ENCODE measurements around the gene VPS8. TPM values are rescaled to one million over a fixed set of nuclear protein-coding genes. Genes with fewer than 3 reads are reported as not detected.

The VPS8 gene
- total RNA-seq, 3 donors from 2014 or later = 13.2 to 18.4 (median 17.6) TPM

GRCh38 chr3:185079625-185080024 lies 267.7 kb downstream of the VPS8 start:
- no peaks in the 10 kb centered on the region for H3K9me3 Mint-ChIP-seq
- H3K36me3 Mint-ChIP-seq (ENCODE audit: insufficient read depth) = no peaks in the 10 kb centered on the region
- H3K4me1 Mint-ChIP-seq (ENCODE audit: low read depth) = no peaks in the 10 kb centered on the region
- no peak overlapping the region for H3K4me3 Mint-ChIP-seq
- peaks cover 10% of the 10 kb centered on the region for H3K27me3 Mint-ChIP-seq (ENCODE audit: low read depth)
- no peak for DNase-seq
- no peak for ATAC-seq

DNA sequence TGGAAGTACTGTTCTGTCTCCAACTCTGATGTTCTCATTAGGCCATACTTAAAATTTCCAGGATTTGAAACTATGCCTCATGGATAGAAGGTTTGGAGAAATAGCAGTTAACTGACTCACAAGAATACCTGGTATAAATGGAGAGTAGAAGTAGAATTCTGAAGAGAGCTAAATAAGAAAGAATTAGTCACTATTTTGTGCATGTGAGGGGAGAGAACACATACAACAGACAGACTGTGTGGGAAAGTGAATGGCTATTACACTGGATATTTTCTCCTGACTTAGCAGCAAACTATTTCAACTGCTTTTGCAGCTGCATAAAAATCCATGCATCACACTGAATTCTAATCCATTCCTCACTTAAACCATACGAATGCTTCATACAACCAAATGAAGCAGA lies 269.6 kb downstream of the VPS8 start:
- no peak overlapping the region for H3K4me3 Mint-ChIP-seq
- H3K4me1 Mint-ChIP-seq (ENCODE audit: low read depth) = no peaks in the 10 kb centered on the region
- no peaks in the 10 kb centered on the region for H3K36me3 Mint-ChIP-seq (ENCODE audit: insufficient read depth)
- peaks cover 7% of the 10 kb centered on the region for H3K27me3 Mint-ChIP-seq (ENCODE audit: low read depth)
- DNase-seq = no peak
- no peak for ATAC-seq
- no peaks in the 10 kb centered on the region for H3K9me3 Mint-ChIP-seq

DNA sequence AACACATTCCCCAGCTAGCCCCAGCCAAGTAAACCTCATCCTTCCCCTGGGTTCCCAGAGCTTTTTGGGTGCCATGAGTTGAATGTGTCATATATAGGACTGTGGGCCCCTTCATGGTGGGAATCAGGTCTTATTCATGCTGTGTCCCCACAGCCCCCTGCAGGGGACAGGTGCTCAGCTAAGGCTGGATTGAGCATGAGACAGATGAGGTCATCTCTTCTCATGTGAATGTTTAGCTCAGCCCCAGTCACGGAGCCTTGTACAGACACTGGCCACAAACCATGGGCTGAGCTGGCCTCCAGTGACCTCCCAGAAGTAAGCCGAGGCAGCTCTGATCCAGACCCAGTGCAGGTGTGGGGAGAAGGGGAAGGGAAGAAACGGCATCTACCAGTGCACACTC lies 270.2 kb downstream of the VPS8 start:
- DNase-seq (no peak), ATAC-seq (no peak)
- Mint-ChIP-seq H3K4me3 (no peak overlapping the region), H3K27me3 (ENCODE audit: low read depth) (peaks cover 7% of the 10 kb centered on the region), H3K4me1 (ENCODE audit: low read depth) (no peaks in the 10 kb centered on the region), H3K9me3 (no peaks in the 10 kb centered on the region), H3K36me3 (ENCODE audit: insufficient read depth) (no peaks in the 10 kb centered on the region)

DNA sequence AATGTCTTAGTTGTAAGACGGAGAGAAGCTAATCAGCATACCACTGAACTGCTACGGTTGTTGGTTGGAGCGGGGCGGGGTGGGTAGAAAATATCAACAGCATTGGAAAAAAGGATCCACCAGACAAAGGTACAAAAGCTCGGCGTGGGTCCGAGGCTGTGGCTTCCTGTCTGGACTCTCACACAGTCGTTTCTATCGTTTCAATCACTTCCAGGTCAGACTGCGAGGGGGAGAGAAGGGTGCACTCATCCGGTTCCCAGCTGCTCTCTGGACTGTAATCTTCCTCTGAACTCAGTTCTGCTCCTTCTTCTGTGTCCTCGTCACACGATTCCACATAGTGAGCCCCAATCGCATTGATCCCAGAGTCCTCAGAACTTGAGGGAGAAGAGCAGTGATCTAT lies 270.9 kb downstream of the VPS8 start:
- Mint-ChIP-seq H3K4me1 (ENCODE audit: low read depth) (no peaks in the 10 kb centered on the region), H3K27me3 (ENCODE audit: low read depth) (peaks cover 7% of the 10 kb centered on the region), H3K9me3 (no peaks in the 10 kb centered on the region), H3K36me3 (ENCODE audit: insufficient read depth) (no peaks in the 10 kb centered on the region), H3K4me3 (no peak overlapping the region)
- DNase-seq (no peak), ATAC-seq (no peak)

- ATAC-seq = no peak
Observed at GRCh38 chr3:185084402-185084801, 272.4 kb downstream of the VPS8 start.

DNA sequence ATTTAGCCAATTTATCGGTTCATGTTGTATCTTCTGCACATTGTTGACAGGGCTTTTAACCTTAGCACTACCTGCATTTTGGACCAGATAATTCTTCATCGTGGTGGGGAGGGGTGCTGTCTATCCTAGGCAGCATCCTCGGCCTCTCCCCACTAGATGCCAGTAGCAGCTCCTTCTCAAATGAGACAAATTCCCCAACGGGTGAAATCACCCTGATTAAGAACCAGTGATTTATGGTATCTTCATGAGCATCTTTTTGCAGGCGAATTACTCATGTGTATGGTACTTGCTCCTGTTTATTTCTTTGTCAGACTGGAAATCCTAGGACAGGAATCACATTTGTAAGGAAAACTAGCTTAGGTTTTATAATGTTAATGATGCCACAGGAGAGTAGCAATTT lies 272.9 kb downstream of the VPS8 start:
- no peak for ATAC-seq
- H3K36me3 Mint-ChIP-seq (ENCODE audit: insufficient read depth) = no peaks in the 10 kb centered on the region
- no peaks in the 10 kb centered on the region for H3K9me3 Mint-ChIP-seq
- no peaks in the 10 kb centered on the region for H3K4me1 Mint-ChIP-seq (ENCODE audit: low read depth)
- peaks cover 7% of the 10 kb centered on the region for H3K27me3 Mint-ChIP-seq (ENCODE audit: low read depth)
- no peak for DNase-seq
- H3K4me3 Mint-ChIP-seq = no peak overlapping the region

More at GRCh38 chr3:185084402-185084801, 272.4 kb downstream of the VPS8 start:
- peaks cover 7% of the 10 kb centered on the region for H3K27me3 Mint-ChIP-seq (ENCODE audit: low read depth)
- no peak for DNase-seq
- H3K9me3 Mint-ChIP-seq = no peaks in the 10 kb centered on the region
- H3K4me3 Mint-ChIP-seq = no peak overlapping the region
- H3K4me1 Mint-ChIP-seq (ENCODE audit: low read depth) = no peaks in the 10 kb centered on the region
- H3K36me3 Mint-ChIP-seq (ENCODE audit: insufficient read depth) = no peaks in the 10 kb centered on the region

- Mint-ChIP-seq H3K27me3 (ENCODE audit: low read depth) (peaks cover 4% of the 10 kb centered on the region), H3K4me3 (no peak overlapping the region), H3K4me1 (ENCODE audit: low read depth) (no peaks in the 10 kb centered on the region), H3K9me3 (no peaks in the 10 kb centered on the region), H3K36me3 (ENCODE audit: insufficient read depth) (no peaks in the 10 kb centered on the region)
- DNase-seq (no peak), ATAC-seq (no peak)
Observed at GRCh38 chr3:185087419-185087818, 275.5 kb downstream of the VPS8 start.

DNA sequence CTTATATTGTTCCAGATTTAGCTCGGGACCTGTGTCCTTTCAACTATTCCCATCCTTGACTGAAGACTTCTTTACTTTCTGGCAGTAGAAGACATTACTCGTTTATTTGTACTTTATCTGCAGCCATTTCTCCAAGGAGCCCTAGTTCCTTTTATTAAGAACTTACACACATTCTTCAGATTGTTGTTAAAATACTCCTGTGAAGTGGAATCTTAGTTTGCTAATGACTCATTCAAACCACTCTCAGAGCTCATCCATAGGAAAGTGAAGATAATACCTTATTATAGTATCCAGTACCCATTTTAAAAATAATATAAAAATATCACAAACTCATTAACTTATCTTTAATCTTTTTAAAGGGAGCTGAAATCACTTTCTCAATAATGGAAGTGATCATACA lies 277.4 kb downstream of the VPS8 start:
- Mint-ChIP-seq H3K9me3 (no peaks in the 10 kb centered on the region), H3K27me3 (ENCODE audit: low read depth) (peaks cover 4% of the 10 kb centered on the region)

GRCh38 chr3:185089751-185090150 lies 277.8 kb downstream of the VPS8 start:
- no peak for ATAC-seq
- Mint-ChIP-seq H3K36me3 (ENCODE audit: insufficient read depth) (no peaks in the 10 kb centered on the region), H3K27me3 (ENCODE audit: low read depth) (peaks cover 4% of the 10 kb centered on the region), H3K4me1 (ENCODE audit: low read depth) (no peaks in the 10 kb centered on the region), H3K9me3 (no peaks in the 10 kb centered on the region), H3K4me3 (no peak overlapping the region)
- no peak for DNase-seq

More for the DNA sequence above, 277.4 kb downstream of the VPS8 start:
- no peak for DNase-seq
- no peak overlapping the region for H3K4me3 Mint-ChIP-seq
- no peak for ATAC-seq
- H3K4me1 Mint-ChIP-seq (ENCODE audit: low read depth) = no peaks in the 10 kb centered on the region
- H3K36me3 Mint-ChIP-seq (ENCODE audit: insufficient read depth) = no peaks in the 10 kb centered on the region

DNA sequence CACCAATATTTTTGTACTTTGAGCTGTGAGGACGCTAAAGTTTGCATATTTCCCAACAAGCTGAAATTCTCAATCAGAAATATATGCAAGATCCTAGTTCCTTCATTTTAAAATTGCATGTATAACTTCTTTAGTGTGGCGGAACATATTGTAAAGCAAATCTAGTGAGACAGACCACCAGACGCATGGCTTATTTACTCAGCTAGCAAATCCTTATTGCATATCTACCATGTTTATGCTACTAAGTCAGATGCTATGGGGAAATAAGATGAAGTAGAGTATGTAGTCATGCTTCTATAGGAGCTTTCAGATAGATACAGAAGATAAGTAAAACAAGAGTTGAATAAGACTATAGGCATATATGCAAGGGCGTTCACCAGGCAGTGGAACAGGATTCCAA lies 278.8 kb downstream of the VPS8 start:
- Mint-ChIP-seq H3K36me3 (ENCODE audit: insufficient read depth) (no peaks in the 10 kb centered on the region), H3K9me3 (no peaks in the 10 kb centered on the region), H3K4me1 (ENCODE audit: low read depth) (no peaks in the 10 kb centered on the region), H3K4me3 (no peak overlapping the region), H3K27me3 (ENCODE audit: low read depth) (peaks cover 4% of the 10 kb centered on the region)
- ATAC-seq = no peak
- no peak for DNase-seq

DNA sequence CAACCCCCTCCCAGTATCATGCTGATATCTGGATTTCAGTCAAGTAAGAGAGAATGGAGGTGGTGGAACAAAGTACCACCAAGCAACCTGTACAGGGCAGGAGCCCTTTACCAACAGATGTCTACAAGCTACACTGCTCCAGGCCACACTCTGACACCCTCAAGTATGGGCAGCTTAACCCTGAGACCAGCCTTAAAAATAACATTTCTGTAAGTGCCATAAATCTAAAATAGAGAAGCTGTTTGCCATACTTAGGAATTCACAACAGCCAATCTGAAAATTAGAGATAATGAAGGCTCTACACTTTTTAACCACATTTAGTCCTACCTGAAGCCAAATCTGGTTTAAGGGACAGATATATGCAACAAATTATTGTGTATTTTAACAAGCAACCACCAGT lies 281.1 kb downstream of the VPS8 start:
- ATAC-seq = no peak
- H3K4me3 Mint-ChIP-seq = no peak overlapping the region
- no peaks in the 10 kb centered on the region for H3K36me3 Mint-ChIP-seq (ENCODE audit: insufficient read depth)
- H3K27me3 Mint-ChIP-seq (ENCODE audit: low read depth) = peaks cover 13% of the 10 kb centered on the region
- DNase-seq = no peak
- H3K4me1 Mint-ChIP-seq (ENCODE audit: low read depth) = no peaks in the 10 kb centered on the region
- H3K9me3 Mint-ChIP-seq = no peaks in the 10 kb centered on the region

DNA sequence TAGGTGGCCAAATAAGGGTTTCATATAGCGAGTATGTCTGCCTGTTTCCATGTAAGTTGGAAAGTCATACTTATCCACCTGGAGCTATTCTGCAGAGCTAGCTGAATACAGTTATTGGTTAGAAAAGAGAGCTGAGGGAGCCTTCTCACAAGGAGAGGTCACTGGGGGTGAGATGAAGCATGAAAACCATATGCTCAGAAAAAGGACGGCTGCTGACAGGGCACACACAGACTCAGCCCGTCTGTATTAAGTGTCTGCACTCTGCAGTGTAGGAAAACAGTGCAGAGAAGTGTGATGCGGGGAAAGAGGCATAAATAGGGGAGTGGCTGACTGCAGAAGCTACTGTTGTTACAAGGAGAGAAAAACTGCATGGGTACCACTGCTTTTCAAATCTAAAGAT lies 282.7 kb downstream of the VPS8 start:
- H3K4me1 Mint-ChIP-seq (ENCODE audit: low read depth) = no peaks in the 10 kb centered on the region

More for the DNA sequence above, 282.7 kb downstream of the VPS8 start:
- H3K4me3 Mint-ChIP-seq = no peak overlapping the region
- ATAC-seq (no peak), DNase-seq (no peak)
- no peaks in the 10 kb centered on the region for H3K36me3 Mint-ChIP-seq (ENCODE audit: insufficient read depth)
- H3K27me3 Mint-ChIP-seq (ENCODE audit: low read depth) = peaks cover 23% of the 10 kb centered on the region
- H3K9me3 Mint-ChIP-seq = no peaks in the 10 kb centered on the region

Other genes with a start within 250 kb of the VPS8 start
- 10 to 100 TPM; 24.8 to 27.6 (median 25.7) TPM for gene MAGEF1, start 100.1 kb upstream of the VPS8 start, total RNA-seq

Measured in activated T-cell treated with anti-CD3 and anti-CD28 coated beads, Interleukin-2, amount 50 U/mL, for 4 hours (primary cell).